ENCODE results near the gene SIPA1L3. TPM values are rescaled to one million over a fixed set of nuclear protein-coding genes. Genes with fewer than 3 reads are reported as not detected.

SIPA1L3 gene
- total RNA-seq, 2 experiments from 2014 or later, result 8.9 to 9.8 TPM

DNA sequence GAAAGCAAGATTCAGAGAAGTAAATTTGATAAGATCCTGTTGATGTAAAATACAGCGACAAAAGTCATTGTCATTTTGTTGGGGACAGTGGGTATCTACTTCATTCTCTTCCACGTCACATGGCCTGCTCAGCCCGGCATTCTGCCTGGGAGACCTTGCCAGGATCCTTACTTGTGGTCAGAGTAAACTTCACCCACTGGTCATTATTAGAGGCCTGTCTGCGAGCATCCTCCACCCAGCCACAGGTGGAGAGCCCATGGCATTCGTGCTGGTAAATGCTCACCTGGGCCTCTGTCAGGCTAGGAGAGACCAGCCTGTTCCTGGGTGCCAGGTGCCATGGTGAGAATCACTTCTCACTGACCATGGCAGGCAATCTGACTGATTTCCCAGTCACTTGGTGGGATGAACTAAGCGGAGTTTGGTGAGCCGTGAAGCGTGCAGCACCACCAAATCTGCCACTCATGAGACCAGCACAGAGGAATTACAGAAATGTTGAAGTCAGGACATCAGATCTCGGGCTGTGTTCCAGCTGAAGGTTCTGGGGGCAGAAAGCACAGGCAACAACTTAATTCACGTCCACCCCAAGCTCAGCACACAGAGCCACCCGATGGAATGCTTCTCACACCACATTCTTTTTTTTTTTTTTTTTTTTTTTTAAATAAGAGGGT lies 107.0 kb downstream of the SIPA1L3 start:
- no peaks in the 10 kb centered on the region for H3K9me3 Mint-ChIP-seq
- ChIA-PET POLR2A (no interaction called here), CTCF (no interaction called here)
- no peak overlapping the region for H3K27ac Mint-ChIP-seq
- H3K4me3 Mint-ChIP-seq, result no peak overlapping the region
- H3K4me1 Mint-ChIP-seq (ENCODE audit: low read depth), result peaks cover 2% of the 10 kb centered on the region
- no peaks in the 10 kb centered on the region for H3K27me3 Mint-ChIP-seq
- TF ChIP-seq, protein P1, sequence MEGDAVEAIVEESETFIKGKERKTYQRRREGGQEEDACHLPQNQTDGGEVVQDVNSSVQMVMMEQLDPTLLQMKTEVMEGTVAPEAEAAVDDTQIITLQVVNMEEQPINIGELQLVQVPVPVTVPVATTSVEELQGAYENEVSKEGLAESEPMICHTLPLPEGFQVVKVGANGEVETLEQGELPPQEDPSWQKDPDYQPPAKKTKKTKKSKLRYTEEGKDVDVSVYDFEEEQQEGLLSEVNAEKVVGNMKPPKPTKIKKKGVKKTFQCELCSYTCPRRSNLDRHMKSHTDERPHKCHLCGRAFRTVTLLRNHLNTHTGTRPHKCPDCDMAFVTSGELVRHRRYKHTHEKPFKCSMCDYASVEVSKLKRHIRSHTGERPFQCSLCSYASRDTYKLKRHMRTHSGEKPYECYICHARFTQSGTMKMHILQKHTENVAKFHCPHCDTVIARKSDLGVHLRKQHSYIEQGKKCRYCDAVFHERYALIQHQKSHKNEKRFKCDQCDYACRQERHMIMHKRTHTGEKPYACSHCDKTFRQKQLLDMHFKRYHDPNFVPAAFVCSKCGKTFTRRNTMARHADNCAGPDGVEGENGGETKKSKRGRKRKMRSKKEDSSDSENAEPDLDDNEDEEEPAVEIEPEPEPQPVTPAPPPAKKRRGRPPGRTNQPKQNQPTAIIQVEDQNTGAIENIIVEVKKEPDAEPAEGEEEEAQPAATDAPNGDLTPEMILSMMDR (IDR thresholded peaks at IDR 0.05), result no peak
- intact Hi-C loops (cut with micrococcal nuclease), result no loop called here
- ATAC-seq (no peak), DNase-seq (no peak)
- no peaks in the 10 kb centered on the region for H3K36me3 Mint-ChIP-seq (ENCODE audit: low read depth)

DNA sequence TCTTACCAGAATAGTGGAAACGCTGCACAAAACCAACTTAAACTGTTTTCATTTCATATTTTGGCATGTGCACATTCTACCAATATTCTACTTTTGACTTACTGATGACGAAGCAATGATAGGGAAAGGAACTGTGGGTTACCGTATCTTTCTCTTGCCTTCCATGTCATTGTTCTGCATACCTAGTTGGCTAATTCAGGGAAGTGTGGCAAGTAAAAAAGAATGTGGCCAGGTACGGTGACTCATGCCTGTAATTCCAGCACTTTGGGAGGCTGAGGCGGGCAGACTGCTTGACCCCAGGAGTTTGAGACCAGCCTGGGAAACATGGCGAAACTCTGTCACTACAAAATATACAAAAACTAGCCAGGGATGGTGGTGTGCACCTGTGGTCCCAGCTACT lies 108.2 kb downstream of the SIPA1L3 start:
- no peaks in the 10 kb centered on the region for H3K36me3 Mint-ChIP-seq (ENCODE audit: low read depth)
- DNase-seq, result no peak
- TF ChIP-seq, protein P1 (IDR thresholded peaks at IDR 0.05), result no peak
- intact Hi-C loops (cut with micrococcal nuclease), result no loop called here
- H3K27ac Mint-ChIP-seq, result no peak overlapping the region
- POLR2A ChIA-PET, result no interaction called here
- no peak overlapping the region for H3K4me3 Mint-ChIP-seq
- H3K9me3 Mint-ChIP-seq, result no peaks in the 10 kb centered on the region
- H3K27me3 Mint-ChIP-seq, result no peaks in the 10 kb centered on the region
- ATAC-seq, result no peak
- CTCF ChIA-PET, result no interaction called here
- H3K4me1 Mint-ChIP-seq (ENCODE audit: low read depth), result no peaks in the 10 kb centered on the region

DNA sequence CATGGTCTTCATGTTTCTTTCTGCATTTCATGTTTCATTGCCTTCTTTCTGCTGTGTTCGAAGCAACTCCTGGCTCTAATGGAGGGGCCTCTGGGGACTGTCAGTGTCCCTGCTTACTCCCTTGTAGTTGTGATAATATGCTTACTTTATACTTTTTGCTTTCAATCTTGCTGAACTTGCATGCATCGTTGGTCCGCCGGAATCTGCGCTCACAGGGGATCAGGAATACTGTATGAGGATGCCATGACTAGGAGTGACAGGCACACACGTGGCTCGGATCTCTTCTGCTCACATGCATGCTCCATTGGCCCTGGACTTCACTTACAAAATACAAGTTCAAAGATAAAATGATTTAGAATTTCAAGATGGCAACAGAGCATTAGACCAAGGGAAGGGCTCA lies 108.8 kb downstream of the SIPA1L3 start:
- ChIA-PET POLR2A (no interaction called here), CTCF (no interaction called here)
- Mint-ChIP-seq H3K9me3 (no peaks in the 10 kb centered on the region), H3K27ac (no peak overlapping the region), H3K4me1 (ENCODE audit: low read depth) (no peaks in the 10 kb centered on the region), H3K27me3 (no peaks in the 10 kb centered on the region), H3K4me3 (no peak overlapping the region), H3K36me3 (ENCODE audit: low read depth) (no peaks in the 10 kb centered on the region)
- DNase-seq, result no peak
- TF ChIP-seq, protein P1 (IDR thresholded peaks at IDR 0.05), result no peak
- no peak for ATAC-seq
- intact Hi-C loops (cut with micrococcal nuclease), result no loop called here

DNA sequence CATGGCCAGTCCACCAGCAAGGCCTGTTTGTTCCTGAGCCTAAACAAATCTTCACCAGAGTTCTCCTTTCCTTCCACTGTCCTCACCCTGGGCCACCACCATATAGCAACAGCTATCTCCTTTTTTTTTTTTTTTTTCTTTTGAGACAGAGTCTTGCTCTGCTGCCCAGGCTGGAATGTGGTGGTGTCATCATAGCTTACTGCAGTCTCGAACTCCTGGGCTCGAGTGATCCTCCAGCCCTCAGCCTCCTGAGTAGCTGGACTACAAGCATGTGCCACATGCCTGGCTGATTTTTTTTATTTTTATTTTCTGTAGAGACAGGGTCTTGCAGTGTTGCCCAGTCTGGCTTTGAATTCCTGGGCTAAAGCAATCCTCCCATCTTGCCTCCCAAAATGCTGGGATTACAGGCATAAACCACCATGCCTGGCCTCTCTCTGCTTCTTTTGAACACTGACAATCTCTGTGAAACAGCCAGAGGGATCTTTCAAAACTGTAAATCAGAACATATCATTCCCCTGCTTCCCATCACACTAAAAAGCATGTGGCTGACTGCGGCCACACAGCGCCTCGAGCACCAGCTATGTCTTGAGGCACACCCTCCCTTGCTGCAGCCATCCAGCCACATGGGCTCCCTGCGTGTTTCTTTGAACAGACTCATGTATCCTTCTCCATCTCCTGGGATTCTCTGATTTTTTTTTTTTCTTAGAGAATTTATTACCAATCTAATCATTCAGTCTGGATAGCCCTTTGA lies 110.6 kb downstream of the SIPA1L3 start:
- no peaks in the 10 kb centered on the region for H3K36me3 Mint-ChIP-seq (ENCODE audit: low read depth)
- POLR2A ChIA-PET, result interaction anchor here (0.6 kb wide), 1 partner anchor 203 kb away, joined by 3 read pairs; no protein-coding TSS in a partner anchor
- DNase-seq (no peak), ATAC-seq (no peak)
- no peak overlapping the region for H3K4me3 Mint-ChIP-seq
- no peaks in the 10 kb centered on the region for H3K27me3 Mint-ChIP-seq
- no peak overlapping the region for H3K27ac Mint-ChIP-seq
- intact Hi-C loops (cut with micrococcal nuclease), result no loop called here
- H3K4me1 Mint-ChIP-seq (ENCODE audit: low read depth), result no peaks in the 10 kb centered on the region
- no peaks in the 10 kb centered on the region for H3K9me3 Mint-ChIP-seq
- TF ChIP-seq, protein P1 (IDR thresholded peaks at IDR 0.05), result no peak
- CTCF ChIA-PET, result no interaction called here

DNA sequence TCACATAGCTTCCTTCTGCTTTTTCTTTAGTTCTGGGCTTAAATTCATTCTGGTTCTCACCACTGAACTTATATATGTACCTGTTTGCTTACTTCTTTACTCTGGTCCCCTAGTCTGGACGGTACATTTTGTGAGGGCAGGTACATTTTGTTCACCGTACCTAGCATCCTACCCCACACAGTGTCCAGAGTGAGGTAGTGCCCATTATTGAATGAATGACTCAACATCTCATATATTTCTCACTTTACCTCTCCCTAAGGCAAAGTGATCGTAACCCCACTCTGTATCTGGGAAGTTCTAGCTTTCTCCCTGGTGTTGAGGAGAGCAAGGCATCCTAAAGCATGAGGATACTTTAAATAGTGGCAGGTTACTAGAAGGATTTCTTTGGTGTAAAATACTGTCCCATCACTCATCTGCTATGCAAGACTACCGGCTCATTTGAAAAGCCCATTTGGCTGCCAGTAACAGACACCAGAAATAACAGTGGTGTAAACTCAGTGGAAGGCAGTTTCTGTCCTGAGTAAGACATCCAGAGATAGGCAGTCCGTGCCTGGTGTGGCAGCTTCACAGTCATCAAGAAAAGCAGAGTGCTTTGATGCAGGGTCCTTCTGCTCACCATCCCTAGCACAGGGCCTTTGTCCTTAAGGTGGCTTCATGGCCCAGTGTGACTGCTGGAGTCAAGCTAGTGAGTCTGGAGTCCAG lies 111.8 kb downstream of the SIPA1L3 start:
- Mint-ChIP-seq H3K27ac (no peak overlapping the region), H3K4me1 (ENCODE audit: low read depth) (no peaks in the 10 kb centered on the region), H3K27me3 (no peaks in the 10 kb centered on the region), H3K36me3 (ENCODE audit: low read depth) (no peaks in the 10 kb centered on the region), H3K9me3 (no peaks in the 10 kb centered on the region), H3K4me3 (no peak overlapping the region)
- CTCF ChIA-PET, result interaction anchor here (0.6 kb wide), 1 partner anchor 13 kb away, joined by 3 read pairs; no protein-coding TSS in a partner anchor
- POLR2A ChIA-PET, result no interaction called here
- no peak for DNase-seq
- intact Hi-C loops (cut with micrococcal nuclease), result no loop called here
- no peak for ATAC-seq
- TF ChIP-seq, protein P1 (IDR thresholded peaks at IDR 0.05), result no peak

Data from activated CD8-positive, alpha-beta T cell treated with anti-CD3 and anti-CD28 coated beads for 36 hours (primary cell).